H9 (cell line): ENCODE results near the gene KAT6B. TPM values are rescaled to one million over a fixed set of nuclear protein-coding genes. Genes with fewer than 3 reads are reported as not detected.

Source experiments
- DNase-seq: peaks from one replicate; pipeline ENCODE4 v3.0.0-alpha.2; 2017
- H2AFZ ChIP-seq: one replicate; pipeline ENCODE4 v1.6.1; 2013; ENCODE audit warnings: mild to moderate bottlenecking, low read length, control low read depth, moderate library complexity
- H2AK5ac ChIP-seq: 2 replicates; pipeline ENCODE4 v1.6.1; 2013; ENCODE audit warnings: low read length, control low read depth, mixed read lengths; ENCODE audit not compliant: insufficient read length
- H2BK120ac ChIP-seq: one replicate; pipeline ENCODE4 v1.6.1; 2013; ENCODE audit warnings: low read depth, mild to moderate bottlenecking, low read length, control low read depth, inconsistent platforms; ENCODE audit not compliant: poor library complexity, severe bottlenecking
- H2BK12ac ChIP-seq: 2 replicates; pipeline ENCODE4 v1.6.1; 2013; ENCODE audit warnings: low read length, control low read depth, mixed read lengths, low read depth; ENCODE audit not compliant: insufficient read length
- H2BK15ac ChIP-seq: 2 replicates; pipeline ENCODE4 v1.6.1; 2013; ENCODE audit warnings: low read depth, low read length, control low read depth
- H2BK20ac ChIP-seq: one replicate; pipeline ENCODE4 v1.6.1; 2013; ENCODE audit warnings: low read depth, mild to moderate bottlenecking, low read length, control low read depth, inconsistent platforms; ENCODE audit not compliant: poor library complexity, severe bottlenecking
- H2BK5ac ChIP-seq: 2 replicates; pipeline ENCODE4 v1.6.1; 2013; ENCODE audit warnings: low read length, control low read depth, mixed read lengths; ENCODE audit not compliant: insufficient read length
- H3K14ac ChIP-seq: 2 replicates; pipeline ENCODE4 v1.6.1; 2013; ENCODE audit warnings: low read length, control low read depth; ENCODE audit not compliant: insufficient read depth
- H3K18ac ChIP-seq: 2 replicates; pipeline ENCODE4 v1.6.1; 2013; ENCODE audit warnings: low read depth, mild to moderate bottlenecking, mixed read lengths, low read length, control low read depth; ENCODE audit not compliant: insufficient read length
- H3K23ac ChIP-seq: 2 replicates; pipeline ENCODE4 v1.6.1; 2013; ENCODE audit warnings: low read length, control low read depth, mixed read lengths, low read depth; ENCODE audit not compliant: insufficient read length
- H3K23me2 ChIP-seq: 2 replicates; pipeline ENCODE4 v1.6.1; 2013; ENCODE audit warnings: low read depth, mild to moderate bottlenecking, mixed read lengths, low read length, control low read depth; ENCODE audit not compliant: insufficient read length, poor library complexity, severe bottlenecking
- H3K27ac ChIP-seq: 2 replicates; pipeline ENCODE4 v1.5.1; 2013; ENCODE audit warnings: low read length, control low read depth, mixed read lengths, low read depth; ENCODE audit not compliant: insufficient read length
- H3K27me3 ChIP-seq: 2 replicates; pipeline ENCODE4 v1.6.1; 2013; ENCODE audit warnings: low read length, control low read depth, inconsistent platforms; ENCODE audit not compliant: insufficient read depth
- H3K4ac ChIP-seq: 2 replicates; pipeline ENCODE4 v1.6.1; 2013; ENCODE audit warnings: low read depth, mild to moderate bottlenecking, control low read depth, inconsistent platforms, low read length, moderate library complexity
- H3K4me1 ChIP-seq: 2 replicates; pipeline ENCODE4 v1.6.1; 2013; ENCODE audit warnings: low read length, control low read depth, inconsistent platforms; ENCODE audit not compliant: insufficient read depth
- H3K4me2 ChIP-seq: 2 replicates; pipeline ENCODE4 v1.6.1; 2013; ENCODE audit warnings: low read length, control low read depth, mixed read lengths; ENCODE audit not compliant: insufficient read length, insufficient read depth
- H3K56ac ChIP-seq: 2 replicates; pipeline ENCODE4 v1.6.1; 2013; ENCODE audit warnings: low read depth, mild to moderate bottlenecking, mixed read lengths, low read length, control low read depth; ENCODE audit not compliant: insufficient read length
- H3K79me1 ChIP-seq: 2 replicates; pipeline ENCODE4 v1.6.1; 2013; ENCODE audit warnings: low read depth, mild to moderate bottlenecking, moderate library complexity, low read length, control low read depth, inconsistent platforms; ENCODE audit not compliant: insufficient read depth, poor library complexity, severe bottlenecking
- H3K79me2 ChIP-seq: 2 replicates; pipeline ENCODE4 v1.6.1; 2013; ENCODE audit warnings: low read length, control low read depth, inconsistent platforms; ENCODE audit not compliant: insufficient read depth
- H3K9ac ChIP-seq: 2 replicates; pipeline ENCODE4 v1.6.1; 2013; ENCODE audit warnings: low read length, control low read depth, mixed read lengths; ENCODE audit not compliant: insufficient read length; ENCODE audit errors: extremely low read depth
- H3K9me3 ChIP-seq: one replicate; pipeline ENCODE4 v1.6.1; 2013; ENCODE audit warnings: low read depth, low read length, inconsistent platforms; ENCODE audit not compliant: control insufficient read depth
- H3T11ph ChIP-seq: one replicate; pipeline ENCODE4 v1.6.1; 2013; ENCODE audit warnings: mild to moderate bottlenecking, low read length, control low read depth, inconsistent platforms
- H4K20me1 ChIP-seq: one replicate; pipeline ENCODE4 v1.6.1; 2013; ENCODE audit not compliant: control insufficient read depth, insufficient read length, insufficient read depth
- H4K5ac ChIP-seq: 2 replicates; pipeline ENCODE4 v1.6.1; 2013; ENCODE audit warnings: low read depth, mild to moderate bottlenecking, mixed read lengths, low read length, control low read depth; ENCODE audit not compliant: insufficient read length
- H4K8ac ChIP-seq: replicated peaks from 2 replicates; pipeline ENCODE4 v1.6.1; 2013; ENCODE audit warnings: low read length, control low read depth, mixed read lengths, low read depth; ENCODE audit not compliant: insufficient read length
- H4K91ac ChIP-seq: 2 replicates; pipeline ENCODE4 v1.6.1; 2013; ENCODE audit warnings: low read depth, mild to moderate bottlenecking, moderate library complexity, mixed read lengths, low read length, control low read depth; ENCODE audit not compliant: insufficient read length
- H3K27ac Mint-ChIP-seq, 3 experiments: 2 replicates in 2 of 3; 3 replicates in 1 of 3; pipeline ENCODE4 v1.8.0; 2020 to 2021; ENCODE audit warnings: mixed read lengths in 3 of 3, mild to moderate bottlenecking in 1 of 3, moderate library complexity in 1 of 3
- H3K27me3 Mint-ChIP-seq: 2 replicates; pipeline ENCODE4 v1.8.0; 2021; ENCODE audit warnings: low read depth, mild to moderate bottlenecking, moderate library complexity, mixed read lengths
- H3K36me3 Mint-ChIP-seq, 3 experiments: 2 replicates in 2 of 3; 3 replicates in 1 of 3; pipeline ENCODE4 v1.8.0; 2020 to 2021; ENCODE audit warnings: low read depth in 3 of 3, mixed read lengths in 3 of 3; ENCODE audit not compliant: insufficient read depth in 1 of 3
- H3K4me1 Mint-ChIP-seq, 2 experiments: 2 replicates each; pipeline ENCODE4 v1.8.0; 2020; ENCODE audit warnings: mixed read lengths in 2 of 2
- H3K4me3 Mint-ChIP-seq, 2 experiments: 2 replicates in 1 of 2; 3 replicates in 1 of 2; pipeline ENCODE4 v1.8.0; 2020 to 2021; ENCODE audit warnings: mild to moderate bottlenecking in 2 of 2, mixed read lengths in 2 of 2, moderate library complexity in 1 of 2
- H3K9me3 Mint-ChIP-seq, 2 experiments: 2 replicates in 1 of 2; 3 replicates in 1 of 2; pipeline ENCODE4 v1.8.0; 2020; ENCODE audit warnings: mild to moderate bottlenecking in 2 of 2, mixed read lengths in 2 of 2, moderate library complexity in 1 of 2
- whole genome bisulfite sequencing: extraction: QIAGEN DNeasy Blood & Tissue Kit; methylation state at CpG from one replicate; pipeline ENCODE4 v1.1.7; 2013; ENCODE audit warnings: missing lambda C conversion rate, low lambda C conversion rate, mixed read lengths; ENCODE audit not compliant: insufficient read length; ENCODE audit errors: extremely low coverage; 5-methylcytosine and 5-hydroxymethylcytosine counted together
- total RNA-seq: library from RNA; stranded (reverse); gene quantifications from 2 replicates; pipeline ENCODE4 v1.2.1, GENCODE V29; 2021
- TF ChIP-seq, protein P1 (sequence below): fragments of 200-600 bp; sonication (generic); conservative IDR thresholded peaks from 3 replicates; pipeline ENCODE4 v1.8.0; 2021; ENCODE audit warnings: antibody characterized with exemption, mild to moderate bottlenecking

The KAT6B gene
- total RNA-seq, 1 experiment from 2014 or later: 34.2 TPM

- no peak overlapping the region for H3K27ac Mint-ChIP-seq
- WGBS: no CpG with 5 or more reads among the region's 2 CpGs
- H3K4me3 Mint-ChIP-seq: no peak overlapping the region
- no peaks in the 10 kb centered on the region for H3K79me2 ChIP-seq
- H3K4ac ChIP-seq: no peak overlapping the region
- no peak overlapping the region for H2AK5ac ChIP-seq
- no peak overlapping the region for H4K91ac ChIP-seq
- H2BK120ac ChIP-seq: no peak overlapping the region
- no peak overlapping the region for H3K14ac ChIP-seq
- no peak overlapping the region for H2BK20ac ChIP-seq
- H3K18ac ChIP-seq: no peak overlapping the region
- H3T11ph ChIP-seq: no peak overlapping the region
- H4K5ac ChIP-seq: no peak overlapping the region
- no peak overlapping the region for H3K4me2 ChIP-seq
- H3K56ac ChIP-seq: no peak overlapping the region
- peaks cover 2 to 7% (median 6%) of the 10 kb centered on the region in 3 experiments; a peak in 5 of 7 replicates for H3K36me3 Mint-ChIP-seq
- no peaks in the 10 kb centered on the region for H4K20me1 ChIP-seq
- no peaks in the 10 kb centered on the region for H3K9me3 Mint-ChIP-seq
- H2BK5ac ChIP-seq: no peak overlapping the region
- no peaks in the 10 kb centered on the region for H3K27me3 ChIP-seq
- no peak overlapping the region for H4K8ac ChIP-seq
- H3K4me1 ChIP-seq: no peaks in the 10 kb centered on the region
- H2BK12ac ChIP-seq: no peak overlapping the region
- no peak overlapping the region for H3K27ac ChIP-seq
- H3K23ac ChIP-seq: no peak overlapping the region
- TF ChIP-seq, protein P1, sequence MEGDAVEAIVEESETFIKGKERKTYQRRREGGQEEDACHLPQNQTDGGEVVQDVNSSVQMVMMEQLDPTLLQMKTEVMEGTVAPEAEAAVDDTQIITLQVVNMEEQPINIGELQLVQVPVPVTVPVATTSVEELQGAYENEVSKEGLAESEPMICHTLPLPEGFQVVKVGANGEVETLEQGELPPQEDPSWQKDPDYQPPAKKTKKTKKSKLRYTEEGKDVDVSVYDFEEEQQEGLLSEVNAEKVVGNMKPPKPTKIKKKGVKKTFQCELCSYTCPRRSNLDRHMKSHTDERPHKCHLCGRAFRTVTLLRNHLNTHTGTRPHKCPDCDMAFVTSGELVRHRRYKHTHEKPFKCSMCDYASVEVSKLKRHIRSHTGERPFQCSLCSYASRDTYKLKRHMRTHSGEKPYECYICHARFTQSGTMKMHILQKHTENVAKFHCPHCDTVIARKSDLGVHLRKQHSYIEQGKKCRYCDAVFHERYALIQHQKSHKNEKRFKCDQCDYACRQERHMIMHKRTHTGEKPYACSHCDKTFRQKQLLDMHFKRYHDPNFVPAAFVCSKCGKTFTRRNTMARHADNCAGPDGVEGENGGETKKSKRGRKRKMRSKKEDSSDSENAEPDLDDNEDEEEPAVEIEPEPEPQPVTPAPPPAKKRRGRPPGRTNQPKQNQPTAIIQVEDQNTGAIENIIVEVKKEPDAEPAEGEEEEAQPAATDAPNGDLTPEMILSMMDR: no peak
- no peak overlapping the region for H3K9ac ChIP-seq
- H2AFZ ChIP-seq: no peak overlapping the region
- no peak overlapping the region for H2BK15ac ChIP-seq
- H3K27me3 Mint-ChIP-seq: no peaks in the 10 kb centered on the region
- DNase-seq: no peak
- H3K9me3 ChIP-seq: no peaks in the 10 kb centered on the region
- no peaks in the 10 kb centered on the region for H3K79me1 ChIP-seq
- no peaks in the 10 kb centered on the region for H3K23me2 ChIP-seq
- no peaks in the 10 kb centered on the region for H3K4me1 Mint-ChIP-seq
These were observed 150.7 kb downstream of the KAT6B start for GRCh38 chr10:74977072-74977471.
